ENCODE results near the gene PCP4L1. TPM values are rescaled to one million over a fixed set of nuclear protein-coding genes. Genes with fewer than 3 reads are reported as not detected.
A peak's percentile ranks its signal among the peaks of the same experiment; 100 is the strongest.

Gene PCP4L1
- total RNA-seq, 1 donor from 2014 or later: 1.8 TPM

- DNase-seq: no peak
Measured at GRCh38 chr1:161273402-161273801, 14.9 kb downstream of the PCP4L1 start.

DNA sequence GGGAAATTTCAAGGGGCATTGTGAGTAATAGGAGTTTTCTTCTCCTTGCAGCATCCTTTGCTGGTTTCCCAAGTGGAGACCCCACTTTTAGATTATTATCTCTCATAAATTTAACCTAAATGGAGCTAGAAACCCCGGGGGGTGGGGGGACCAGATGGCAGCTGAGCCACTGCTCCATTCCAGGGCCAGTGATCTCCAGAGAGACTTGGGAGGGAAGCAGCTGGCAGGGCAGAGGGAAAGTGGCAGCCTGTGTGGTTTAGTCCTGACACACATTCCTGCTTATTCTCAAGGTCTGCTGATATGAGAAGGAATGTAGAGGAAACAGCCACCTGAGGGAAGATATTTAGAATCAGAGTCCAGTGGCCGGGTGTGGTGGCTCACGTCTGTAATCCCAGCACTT is 16.3 kb downstream of the PCP4L1 start:
- no peak for DNase-seq

DNA sequence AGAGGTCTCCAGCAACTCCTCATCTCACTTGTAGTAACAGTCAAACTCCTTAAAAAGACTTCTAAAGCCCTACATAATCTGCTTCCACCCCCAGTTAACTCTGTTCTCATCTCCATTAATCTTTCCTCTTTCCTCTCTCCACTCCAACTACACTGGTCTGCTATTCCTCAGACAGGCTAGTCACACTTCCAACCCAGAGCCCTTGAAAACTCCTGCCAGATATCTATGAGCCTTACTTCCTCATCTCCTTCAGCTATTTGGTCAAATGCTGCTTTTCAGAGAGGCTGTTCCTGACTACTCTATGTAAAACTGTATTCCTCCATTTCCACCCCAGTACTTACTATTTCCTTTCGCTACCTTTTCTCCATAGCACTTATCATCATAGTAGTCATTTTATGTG is 24.4 kb downstream of the PCP4L1 start:
- no peak for DNase-seq

- no peak for DNase-seq
Measured at GRCh38 chr1:161285113-161285512, 26.6 kb downstream of the PCP4L1 start.

DNA sequence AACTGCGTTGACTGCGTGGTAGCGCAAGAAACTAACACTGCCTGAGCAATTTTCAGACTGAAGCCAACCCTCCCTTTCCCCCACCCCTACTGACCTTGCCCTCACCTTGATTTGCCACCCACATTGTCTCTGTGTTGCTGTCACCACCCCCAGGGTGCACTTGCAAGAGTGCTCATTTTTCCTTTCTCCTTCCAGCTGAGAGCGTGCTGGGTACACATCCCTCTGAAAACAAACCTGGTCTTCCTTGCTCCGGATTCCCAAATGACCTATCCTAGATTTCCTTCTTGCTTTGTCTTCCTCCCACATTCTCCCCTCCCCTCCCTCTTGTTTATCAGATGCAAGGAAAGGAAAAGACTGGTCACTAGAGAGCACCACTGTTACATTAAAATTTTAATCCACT is 27.0 kb downstream of the PCP4L1 start:
- DNase-seq: no peak

GRCh38 chr1:161287482-161288054 is 29.0 kb downstream of the PCP4L1 start:
- DNase-seq: no peak

GRCh38 chr1:161290779-161291178 is 32.2 kb downstream of the PCP4L1 start:
- no peak for DNase-seq

DNA sequence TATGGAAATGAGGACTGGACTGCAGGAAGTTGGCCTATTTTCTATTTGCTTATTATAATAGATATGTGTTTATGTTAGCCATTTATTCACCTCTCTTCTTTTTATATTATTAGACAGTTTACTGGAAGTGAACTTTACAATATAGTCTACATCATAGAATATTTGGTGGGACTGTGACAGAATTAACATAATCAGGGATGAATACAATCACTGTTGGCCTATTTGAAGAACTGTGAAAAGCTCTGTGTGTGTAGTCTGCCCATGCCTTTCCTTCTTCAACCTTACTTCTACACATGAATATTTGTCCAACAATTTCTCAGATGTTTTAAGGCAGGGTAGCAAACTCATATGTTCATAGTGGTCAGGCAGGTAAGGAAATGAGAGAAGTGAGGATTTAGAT is 38.9 kb downstream of the PCP4L1 start:
- DNase-seq: no peak

- DNase-seq: no peak
Measured at GRCh38 chr1:161298116-161298515, 39.6 kb downstream of the PCP4L1 start.

DNA sequence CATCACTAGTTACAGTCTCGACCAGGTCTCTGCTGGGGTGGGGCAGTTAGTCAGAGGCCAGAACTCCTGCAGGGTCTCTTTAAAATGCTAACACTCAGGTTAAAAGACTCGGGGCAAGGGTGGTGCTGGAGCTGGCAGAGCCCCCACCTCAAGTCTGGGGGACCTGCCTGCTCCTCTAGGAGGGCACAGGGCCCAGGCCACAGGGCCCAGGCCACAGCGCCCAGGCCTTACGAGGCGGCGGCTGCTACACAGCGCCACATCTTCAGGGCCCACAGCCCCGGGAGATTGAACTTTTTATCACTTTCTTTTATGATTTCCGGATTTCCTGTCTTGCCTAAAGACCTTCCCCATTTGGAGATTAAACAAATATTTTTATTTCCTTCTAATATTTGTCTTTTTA is 40.8 kb downstream of the PCP4L1 start:
- DNase-seq: no peak

GRCh38 chr1:161300478-161300877 is 41.9 kb downstream of the PCP4L1 start:
- DNase-seq: no peak

GRCh38 chr1:161304927-161305866 is 46.7 kb downstream of the PCP4L1 start:
- DNase-seq: no peak

DNA sequence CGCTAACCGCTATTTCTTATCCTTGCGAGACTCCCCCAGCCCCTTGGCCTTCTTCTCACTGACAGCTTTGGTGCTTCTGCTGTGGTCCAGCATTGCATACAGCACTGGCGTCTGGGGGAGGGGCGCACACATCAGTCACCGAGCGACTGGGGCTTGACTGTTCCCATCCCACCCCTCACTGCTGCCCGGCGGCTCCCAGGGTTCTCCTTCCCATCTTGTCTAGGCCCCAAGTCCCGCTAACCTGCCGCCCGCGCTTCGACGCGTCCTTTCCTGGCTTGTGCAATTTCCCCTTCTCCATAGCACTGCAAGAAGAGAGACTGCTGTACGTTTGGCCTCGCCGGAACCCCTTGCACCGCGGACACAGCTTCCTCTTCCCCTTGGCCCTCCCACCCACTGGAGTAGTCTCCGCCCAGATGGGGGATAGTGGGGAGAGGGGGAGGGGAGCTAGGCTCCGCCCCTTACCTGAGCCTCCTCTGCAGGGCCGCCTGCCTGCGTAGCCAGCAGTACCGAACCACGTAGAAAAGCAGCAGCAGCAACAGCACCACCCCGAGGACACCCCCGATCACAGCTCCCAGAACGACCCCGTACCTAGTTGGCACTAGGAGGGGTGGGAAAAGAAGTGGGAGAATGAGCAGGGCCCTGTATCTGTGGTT is 47.4 kb downstream of the PCP4L1 start:
- peak; percentile 55 for DNase-seq

DNA sequence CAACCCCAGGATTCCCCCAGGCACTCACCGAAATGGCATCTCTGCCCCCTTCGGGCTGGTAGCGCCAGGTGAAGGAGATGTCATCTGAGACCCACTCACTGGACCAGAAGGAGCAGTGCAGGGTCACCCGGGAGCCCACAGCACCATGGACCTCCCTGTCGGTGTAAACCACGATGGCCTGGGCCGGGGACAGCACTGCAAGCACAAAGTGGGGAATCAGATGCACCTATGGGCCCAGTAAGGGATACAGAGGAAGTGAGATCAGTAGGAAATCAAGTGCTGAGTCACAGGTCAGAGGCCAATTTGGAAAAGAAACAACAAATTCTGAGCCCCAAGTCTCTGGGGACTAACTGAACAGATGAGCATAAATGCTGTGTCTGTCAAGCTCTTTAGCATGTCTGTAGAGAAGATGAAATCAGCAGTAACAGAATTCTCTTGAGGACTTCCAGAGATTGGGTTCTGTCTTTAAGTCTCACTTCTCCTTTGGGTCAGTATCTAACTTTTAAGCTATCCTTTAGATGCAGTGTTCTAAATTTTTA is 48.8 kb downstream of the PCP4L1 start:
- DNase-seq: peak; percentile 15

- no peak for DNase-seq
Measured at GRCh38 chr1:161307892-161308638, 49.5 kb downstream of the PCP4L1 start.

DNA sequence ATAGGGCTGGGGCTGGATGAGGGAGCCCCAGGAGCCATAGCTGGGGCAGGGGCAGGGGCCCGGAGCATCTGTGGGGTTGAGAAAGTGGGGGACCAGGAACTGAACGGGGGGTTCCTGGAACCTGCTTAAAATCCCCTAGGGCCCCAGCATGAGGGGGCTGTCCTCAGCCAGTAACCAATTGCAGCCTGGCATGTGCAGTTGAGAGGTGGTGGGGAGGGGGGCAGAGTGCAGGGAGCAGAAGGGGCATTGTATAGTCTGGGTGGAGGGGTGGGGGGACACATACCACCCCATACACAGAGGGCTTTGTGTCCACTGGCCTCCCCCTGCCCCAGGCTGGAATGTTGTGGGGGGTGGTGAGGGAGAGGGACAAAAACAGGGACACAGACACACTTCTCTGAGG is 51.3 kb downstream of the PCP4L1 start, which contains the start of gene MPZ:
MPZ (minus strand) TSS at position 101 of the 400 bp plus-strand sequence; CDS start at position 38, 63 bp downstream.
- no peak for DNase-seq

- no peak for DNase-seq
Measured at GRCh38 chr1:161311595-161312181, 53.1 kb downstream of the PCP4L1 start.

DNA sequence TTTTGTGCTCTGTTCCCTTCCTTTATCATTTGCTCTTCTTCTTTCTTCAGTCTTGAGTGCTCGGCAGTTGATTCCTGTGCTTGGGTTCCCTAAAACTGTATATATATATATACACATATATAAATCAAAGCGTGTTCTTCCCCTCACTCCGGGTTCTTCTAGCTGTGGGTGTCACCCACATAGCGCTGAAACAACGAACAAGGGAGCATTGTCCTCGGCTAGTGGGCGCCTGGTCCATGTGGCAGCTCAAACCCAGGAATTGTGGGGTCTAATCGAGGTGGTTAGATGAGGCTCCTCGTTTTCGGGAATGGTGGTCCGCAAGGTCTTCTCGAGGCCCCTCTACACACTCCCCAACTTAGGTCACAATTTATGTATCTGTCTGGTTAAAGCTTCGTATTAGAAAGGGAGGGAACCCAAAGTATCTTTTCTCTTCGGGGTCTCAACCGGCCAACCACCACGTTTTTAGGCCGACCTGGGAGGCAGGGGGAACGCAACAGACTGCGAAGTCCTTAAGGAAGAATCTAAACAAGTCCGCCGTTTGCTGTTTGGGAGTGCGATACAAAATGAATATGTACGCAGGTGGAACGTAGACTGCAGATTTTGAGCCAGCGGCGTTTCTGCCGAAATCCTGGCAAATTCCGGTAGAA is 55.1 kb downstream of the PCP4L1 start:
- no peak for DNase-seq

GRCh38 chr1:161314201-161314981 is 55.8 kb downstream of the PCP4L1 start, which contains the start of gene SDHC:
Gene SDHC (plus strand): TSS chr1:161314381. CDS start chr1:161314406, 25 bp downstream.
- DNase-seq: peak; percentile 89

Data from skin of body (tissue), 2 donors.